Liver (tissue), 9 donors: ENCODE results near the gene FRAS1. TPM values are rescaled to one million over a fixed set of nuclear protein-coding genes. Genes with fewer than 3 reads are reported as not detected.

Experiments
- DNase-seq: peaks from one replicate; pipeline ENCODE4 v3.0.0-alpha.2; 2017; ENCODE audit warnings: low spot score
- H3K27ac ChIP-seq, 2 donors: one replicate each; pipeline ENCODE4 v1.7.0; 2013; ENCODE audit warnings: inconsistent platforms in 2 of 2, low read length in 2 of 2, control low read depth in 1 of 2, low read depth in 1 of 2, mild to moderate bottlenecking in 1 of 2
- H3K27me3 ChIP-seq, 4 donors: one replicate each; pipeline versions ENCODE4 v1.6.1 to v1.7.0; 2013; ENCODE audit warnings: low read length in 3 of 4, inconsistent platforms in 1 of 4, mild to moderate bottlenecking in 1 of 4, moderate library complexity in 1 of 4; ENCODE audit not compliant: control insufficient read depth in 4 of 4, insufficient read depth in 4 of 4
- H3K36me3 ChIP-seq, 4 donors: one replicate each; pipeline versions ENCODE4 v1.6.1 to v1.7.0; 2013; ENCODE audit warnings: low read length in 3 of 4, mild to moderate bottlenecking in 3 of 4, low read depth in 1 of 4, moderate library complexity in 1 of 4; ENCODE audit not compliant: control insufficient read depth in 4 of 4, insufficient read depth in 3 of 4
- H3K4me1 ChIP-seq, 4 donors: one replicate each; pipeline versions ENCODE4 v1.6.1 to v1.7.0; 2013; ENCODE audit warnings: low read length in 3 of 4, mild to moderate bottlenecking in 3 of 4, moderate library complexity in 1 of 4; ENCODE audit not compliant: control insufficient read depth in 4 of 4, insufficient read depth in 4 of 4
- H3K4me3 ChIP-seq, 3 donors: one replicate each; pipeline versions ENCODE4 v1.6.1 to v1.7.0; 2013; ENCODE audit warnings: low read length in 3 of 3, control low read depth in 1 of 3, low read depth in 1 of 3, mild to moderate bottlenecking in 1 of 3
- H3K9ac ChIP-seq, 2 donors: one replicate each; pipeline ENCODE4 v1.7.0; 2013; ENCODE audit warnings: low read length in 2 of 2, mild to moderate bottlenecking in 2 of 2, moderate library complexity in 2 of 2, control low read depth in 1 of 2, low read depth in 1 of 2
- H3K9me3 ChIP-seq, 4 donors: one replicate each; pipeline versions ENCODE4 v1.6.1 to v1.7.0; 2013; ENCODE audit warnings: low read length in 3 of 4; ENCODE audit not compliant: control insufficient read depth in 4 of 4
- ATF3 ChIP-seq: IDR thresholded peaks from 2 replicates; pipeline ENCODE4 v1.6.1; 2016; ENCODE audit warnings: antibody characterized with exemption
- CTCF ChIP-seq: fragments of 150-350 bp; IDR thresholded peaks from 2 replicates; pipeline ENCODE4 v1.5.1; 2017; ENCODE audit warnings: improper control_type of control experiment, low read depth, low read length; ENCODE audit not compliant: missing input control
- EGR1 ChIP-seq, 2 donors: IDR thresholded peaks; 2 replicates each; pipeline ENCODE4 v1.6.1; 2016 to 2018; ENCODE audit warnings: antibody characterized with exemption in 2 of 2, low read depth in 2 of 2
- FOXA1 ChIP-seq: IDR thresholded peaks from 2 replicates; pipeline ENCODE4 v1.6.1; 2016; ENCODE audit warnings: antibody characterized with exemption
- FOXA2 ChIP-seq: IDR thresholded peaks from 2 replicates; pipeline ENCODE4 v1.6.1; 2016; ENCODE audit warnings: antibody characterized with exemption
- GABPA ChIP-seq, 2 donors: IDR thresholded peaks in 1 of 2; conservative IDR thresholded peaks in 1 of 2; 2 replicates each; pipeline ENCODE4 v1.6.1; 2016; ENCODE audit warnings: antibody characterized with exemption in 2 of 2, mild to moderate bottlenecking in 1 of 2, moderate library complexity in 1 of 2
- HNF4A ChIP-seq, 2 donors: conservative IDR thresholded peaks; 2 replicates each; pipeline ENCODE4 v1.6.1; 2016; ENCODE audit warnings: antibody characterized with exemption in 2 of 2, mild to moderate bottlenecking in 2 of 2
- HNF4G ChIP-seq: IDR thresholded peaks from 2 replicates; pipeline ENCODE4 v1.6.1; 2016; ENCODE audit warnings: antibody characterized with exemption
- JUND ChIP-seq, 2 donors: IDR thresholded peaks; 2 replicates each; pipeline ENCODE4 v1.6.1; 2016; ENCODE audit warnings: antibody characterized with exemption in 2 of 2
- MAX ChIP-seq: IDR thresholded peaks from 2 replicates; pipeline ENCODE4 v1.6.1; 2016; ENCODE audit warnings: antibody characterized with exemption
- NR2F2 ChIP-seq: IDR thresholded peaks from 2 replicates; pipeline ENCODE4 v1.6.1; 2016; ENCODE audit warnings: antibody characterized with exemption
- RAD21 ChIP-seq, 2 donors: IDR thresholded peaks; 2 replicates each; pipeline ENCODE4 v1.6.1; 2016; ENCODE audit warnings: antibody characterized with exemption in 2 of 2, mild to moderate bottlenecking in 2 of 2
- REST ChIP-seq: IDR thresholded peaks from 2 replicates; pipeline ENCODE4 v1.6.1; 2016; ENCODE audit warnings: antibody characterized with exemption, mild to moderate bottlenecking
- TAF1 ChIP-seq: conservative IDR thresholded peaks from 2 replicates; pipeline ENCODE4 v1.6.1; 2016; ENCODE audit warnings: antibody characterized with exemption, mild to moderate bottlenecking
- YY1 ChIP-seq: IDR thresholded peaks from 2 replicates; pipeline ENCODE4 v1.6.1; 2016; ENCODE audit warnings: antibody characterized with exemption, mild to moderate bottlenecking
- ZBTB33 ChIP-seq: IDR thresholded peaks from 2 replicates; pipeline ENCODE4 v1.6.1; 2016; ENCODE audit warnings: antibody characterized with exemption
- WGBS: extraction: QIAGEN DNeasy Blood & Tissue Kit; methylation state at CpG from one replicate; pipeline ENCODE4 v1.1.7; 2013; 5-methylcytosine and 5-hydroxymethylcytosine counted together
- polyA plus RNA-seq, 2 donors: library from polyadenylated mRNA; stranded (reverse) in 1 of 2; unstranded in 1 of 2; fragments of 200-250 nt in 1 of 2; fragments of >200 nt in 1 of 2; fragmentation: Nextera tagmentation in 1 of 2; extraction: Ambion mirVana in 1 of 2; gene quantifications; one replicate each; pipeline versions ENCODE4 v1.2.1 to v1.2.3, GENCODE V29; 2013 to 2015
- total RNA-seq, 2 donors: library from RNA; depleted of rRNA; stranded (reverse); fragments of >200 nt; gene quantifications; one replicate each; pipeline ENCODE4 v1.2.3, GENCODE V29; 2014
- donor health status: healthy.
- donor health status: healthy.
- donor health status: healthy.
- donor health status: healthy.
- donor health status: healthy.

Gene FRAS1
- total and polyA plus RNA-seq, 4 donors: 0.08 to 6.0 (median 1.1) TPM

GRCh38 chr4:78369679-78370078 is 312.6 kb downstream of the FRAS1 start:
- Histone ChIP-seq H3K27ac (no peak overlapping the region), H3K9ac (no peak overlapping the region), H3K4me1 (no peaks in the 10 kb centered on the region), H3K36me3 (no peaks in the 10 kb centered on the region), H3K27me3 (no peaks in the 10 kb centered on the region), H3K9me3 (no peaks in the 10 kb centered on the region), H3K4me3 (no peak overlapping the region)
- TF ChIP-seq GABPA (IDR thresholded peaks at IDR 0.05 in 1 of 2, conservative IDR thresholded peaks at IDR 0.05 in 1 of 2): no peak
- no peak for TF ChIP-seq NR2F2
- TF ChIP-seq EGR1 (IDR thresholded peaks at IDR 0.05; ENCODE audit: low read depth in 2 of 2): no peak
- no peak for TF ChIP-seq ZBTB33
- TF ChIP-seq YY1: no peak
- TF ChIP-seq FOXA1: no peak
- TF ChIP-seq JUND (IDR thresholded peaks at IDR 0.05): no peak
- no peak for TF ChIP-seq TAF1
- TF ChIP-seq RAD21 (IDR thresholded peaks at IDR 0.05): no peak
- no peak for TF ChIP-seq MAX
- TF ChIP-seq HNF4A (conservative IDR thresholded peaks at IDR 0.05): no peak
- TF ChIP-seq FOXA2: no peak
- WGBS: 73% methylated on average over 4 of the region's 4 CpGs
- DNase-seq: no peak

- Histone ChIP-seq H3K4me3 (no peak overlapping the region), H3K9ac (no peak overlapping the region), H3K27me3 (peaks cover 0 to under 1% (median 0%) of the 10 kb centered on the region in 4 donors), H3K9me3 (no peaks in the 10 kb centered on the region), H3K4me1 (no peaks in the 10 kb centered on the region), H3K36me3 (no peaks in the 10 kb centered on the region), H3K27ac (no peak overlapping the region)
- 71% methylated on average over 6 of the region's 6 CpGs for WGBS
- TF ChIP-seq ATF3: no peak
- TF ChIP-seq CTCF: no peak
- TF ChIP-seq HNF4G: no peak
- TF ChIP-seq HNF4A (conservative IDR thresholded peaks at IDR 0.05): no peak
- TF ChIP-seq GABPA (IDR thresholded peaks at IDR 0.05 in 1 of 2, conservative IDR thresholded peaks at IDR 0.05 in 1 of 2): no peak
- TF ChIP-seq MAX: no peak
- no peak for TF ChIP-seq ZBTB33
- TF ChIP-seq REST: no peak
- no peak for TF ChIP-seq FOXA1
- no peak for TF ChIP-seq RAD21 (IDR thresholded peaks at IDR 0.05)
- no peak for TF ChIP-seq FOXA2
- no peak for DNase-seq
Measured at GRCh38 chr4:78370631-78371372, 313.7 kb downstream of the FRAS1 start.
